A549 (cell line): ENCODE measurements around the gene MYH9. TPM values are rescaled to one million over a fixed set of nuclear protein-coding genes. Genes with fewer than 3 reads are reported as not detected.

Experiments
- ATAC-seq, 2 experiments: fragments of 200-7000 bp in 1 of 2; fragments of >200 bp in 1 of 2; cut with Nextera tagmentation in 1 of 2; cut with Tn5 transposase in 1 of 2; 3 replicates each; pipeline versions ENCODE4 v1.8.0 to v1.9.1; 2018 to 2020; ENCODE audit warnings: mild to moderate bottlenecking in 1 of 2, moderate library complexity in 1 of 2
- CTCF ChIA-PET: fragments of 300-600 bp; sonication (Branson Sonifier 250); formaldehyde crosslinking; extraction: SDS; loops from one replicate; lab custom pipeline; 2021; ENCODE audit warnings: antibody characterized with exemption, inconsistent platforms; lab: Yijun Ruan, JAX
- POLR2A ChIA-PET: fragments of 350-600 bp; formaldehyde crosslinking; extraction: SDS; loops from one replicate; lab custom pipeline; 2021; ENCODE audit warnings: antibody characterized with exemption, inconsistent platforms; lab: Yijun Ruan, JAX
- DNase-seq, 2 experiments: peaks; one replicate each; pipeline versions ENCODE4 v3.0.0 to v3.0.0-alpha.2; 2011 to 2016; ENCODE audit warnings: low read depth in 1 of 2, low spot score in 1 of 2
- FAIRE-seq: peaks from 2 replicates; lab custom pipeline; 2011; peaks lifted over from hg19 to GRCh38; lab: Jason Lieb, UNC
- H3K27ac ChIP-seq, 2 experiments: fragments of >200 bp; sonication (Bioruptor Twin); formaldehyde crosslinking; 3 replicates each; pipeline ENCODE4 v1.5.1; 2016 to 2017
- H3K4me1 ChIP-seq: fragments of >200 bp; sonication (Bioruptor Twin); formaldehyde crosslinking; 3 replicates; pipeline ENCODE4 v1.6.1; 2016
- H3K4me2 ChIP-seq: fragments of >200 bp; sonication (Bioruptor Twin); formaldehyde crosslinking; 3 replicates; pipeline ENCODE4 v1.6.1; 2016
- H3K4me3 ChIP-seq: fragments of >200 bp; sonication (Bioruptor Twin); formaldehyde crosslinking; 3 replicates; pipeline ENCODE4 v1.5.1; 2016
- H3K9me3 ChIP-seq: fragments of >200 bp; sonication (Bioruptor Twin); formaldehyde crosslinking; 3 replicates; pipeline ENCODE4 v1.6.1; 2016
- BHLHE40 ChIP-seq: IDR thresholded peaks from 2 replicates; pipeline ENCODE4 v1.6.1; 2012; ENCODE audit warnings: low read depth, low read length, inconsistent platforms
- CHD4 ChIP-seq: fragments of 200-600 bp; sonication (generic); IDR thresholded peaks from 2 replicates; pipeline ENCODE4 v1.6.1; 2016; ENCODE audit warnings: antibody characterized with exemption, mild to moderate bottlenecking, borderline replicate concordance
- E2F6 ChIP-seq: IDR thresholded peaks from 2 replicates; pipeline ENCODE4 v1.6.1; 2012; ENCODE audit warnings: low read depth, borderline replicate concordance
- EHF ChIP-seq: fragments of 250-450 bp; sonication (Bioruptor Pico); IDR thresholded peaks from 2 replicates; pipeline ENCODE4 v1.5.0; 2020; ENCODE audit warnings: mild to moderate bottlenecking
- EHMT2 ChIP-seq: fragments of 200-600 bp; sonication (generic); IDR thresholded peaks from 2 replicates; pipeline ENCODE4 v1.6.1; 2016; ENCODE audit warnings: antibody characterized with exemption, low read depth, mild to moderate bottlenecking, moderate library complexity
- ESRRA ChIP-seq: fragments of 150-350 bp; IDR thresholded peaks from 2 replicates; pipeline ENCODE4 v1.6.1; 2014; ENCODE audit warnings: mild to moderate bottlenecking, low read length, borderline replicate concordance
- HES2 ChIP-seq: fragments of >200 bp; sonication (Bioruptor Twin); formaldehyde crosslinking; IDR thresholded peaks from 2 replicates; pipeline ENCODE4 v1.6.1; 2016
- HOXB13 ChIP-seq: fragments of 250-450 bp; sonication (Bioruptor Pico); IDR thresholded peaks from 2 replicates; pipeline ENCODE4 v1.5.0; 2020; ENCODE audit warnings: low read depth, mild to moderate bottlenecking, moderate library complexity
- JUN ChIP-seq, 2 experiments: fragments of >200 bp; sonication (Bioruptor Twin); formaldehyde crosslinking; IDR thresholded peaks; 2 replicates in 1 of 2; 3 replicates in 1 of 2; pipeline ENCODE4 v1.6.1; 2016 to 2017
- KDM1A ChIP-seq: fragments of 200-600 bp; sonication (generic); IDR thresholded peaks from 2 replicates; pipeline ENCODE4 v1.6.1; 2016; ENCODE audit warnings: low read depth, mild to moderate bottlenecking
- KDM5A ChIP-seq: fragments of 200-600 bp; sonication (generic); IDR thresholded peaks from 2 replicates; pipeline ENCODE4 v1.6.1; 2016; ENCODE audit warnings: antibody characterized with exemption, mild to moderate bottlenecking
- MAX ChIP-seq: IDR thresholded peaks from 2 replicates; pipeline ENCODE4 v1.6.1; 2012
- MAZ ChIP-seq: fragments of 150-350 bp; IDR thresholded peaks from 2 replicates; pipeline ENCODE4 v1.6.1; 2014; ENCODE audit warnings: antibody characterized with exemption, low read depth, low read length, borderline replicate concordance
- MYC ChIP-seq: IDR thresholded peaks from 2 replicates; pipeline ENCODE4 v1.6.1; 2012; ENCODE audit warnings: mild to moderate bottlenecking, inconsistent platforms, low read length, improper control_type of control experiment, borderline replicate concordance
- NFE2L2 ChIP-seq: fragments of 150-350 bp; conservative IDR thresholded peaks from 2 replicates; pipeline ENCODE4 v1.6.1; 2014; ENCODE audit warnings: low read length
- NPAS2 ChIP-seq: fragments of 250-450 bp; sonication (Bioruptor Pico); IDR thresholded peaks from 2 replicates; pipeline ENCODE4 v1.8.0; 2022; ENCODE audit warnings: mild to moderate bottlenecking, moderate library complexity, borderline replicate concordance
- PHF8 ChIP-seq: fragments of 200-600 bp; sonication (generic); IDR thresholded peaks from 2 replicates; pipeline ENCODE4 v1.6.1; 2016; ENCODE audit warnings: low read depth, mild to moderate bottlenecking, antibody characterized with exemption, moderate library complexity, borderline replicate concordance
- RARB ChIP-seq: fragments of 250-450 bp; sonication (Bioruptor Pico); IDR thresholded peaks from 2 replicates; pipeline ENCODE4 v1.8.0; 2021; ENCODE audit warnings: mild to moderate bottlenecking, moderate library complexity
- RCOR1 ChIP-seq: fragments of 150-350 bp; IDR thresholded peaks from 2 replicates; pipeline ENCODE4 v1.6.1; 2014; ENCODE audit warnings: antibody characterized with exemption, low read length, low read depth
- RFX5 ChIP-seq: fragments of 450-650 bp; IDR thresholded peaks from 2 replicates; pipeline ENCODE4 v1.7.1; 2014; ENCODE audit warnings: antibody characterized with exemption, mild to moderate bottlenecking, moderate library complexity
- RNF2 ChIP-seq: fragments of 200-600 bp; sonication (generic); IDR thresholded peaks from 2 replicates; pipeline ENCODE4 v1.6.1; 2016; ENCODE audit warnings: low read depth, mild to moderate bottlenecking, antibody characterized with exemption, moderate library complexity, borderline replicate concordance
- SMC3 ChIP-seq: fragments of >200 bp; sonication (Bioruptor Twin); formaldehyde crosslinking; IDR thresholded peaks from 3 replicates; pipeline ENCODE4 v1.6.1; 2018; ENCODE audit warnings: inconsistent platforms
- SREBF2 ChIP-seq: fragments of 450-650 bp; IDR thresholded peaks from 2 replicates; pipeline ENCODE4 v1.6.1; 2014; ENCODE audit warnings: mild to moderate bottlenecking, moderate library complexity
- ZSCAN20 ChIP-seq: fragments of 250-450 bp; sonication (Bioruptor Pico); IDR thresholded peaks from 2 replicates; pipeline ENCODE4 v1.8.0; 2022; ENCODE audit warnings: mild to moderate bottlenecking, moderate library complexity
- WGBS: methylation state at CpG from one replicate; pipeline ENCODE4 v1.1.6; 2017; ENCODE audit errors: missing lambda C conversion rate; 5-methylcytosine and 5-hydroxymethylcytosine counted together
- polyA plus RNA-seq, 4 experiments: library from polyadenylated mRNA; depleted of rRNA in 3 of 4; stranded (reverse); fragments of >200 nt; fragmentation: RNase III in 1 of 4; extraction: RNeasy Plus Mini Kit Qiagen cat#74134 plus additional on column Dnase treatment in 1 of 4; gene quantifications; 2 replicates in 3 of 4; 3 replicates in 1 of 4; pipeline ENCODE4 v1.2.3, GENCODE V29; 2011 to 2017
- TF ChIP-seq, protein P1 (sequence below): fragments of 250-450 bp; sonication (Bioruptor Pico); IDR thresholded peaks from 2 replicates; pipeline ENCODE4 v1.5.0; 2020; ENCODE audit warnings: low read depth, mild to moderate bottlenecking, moderate library complexity
- TF ChIP-seq, protein P2 (sequence below): fragments of 150-350 bp; IDR thresholded peaks from 2 replicates; pipeline ENCODE4 v1.6.1; 2014; ENCODE audit warnings: low read depth, mild to moderate bottlenecking, low read length
- TF ChIP-seq, protein P3 (sequence below): fragments of >200 bp; sonication (Bioruptor Twin); formaldehyde crosslinking; IDR thresholded peaks from 3 replicates; pipeline ENCODE4 v1.5.1; 2016
- TF ChIP-seq, protein P4 (sequence below): fragments of >200 bp; sonication (Bioruptor Twin); formaldehyde crosslinking; IDR thresholded peaks from 3 replicates; pipeline ENCODE4 v1.6.1; 2016
- TF ChIP-seq, protein P5 (sequence below): fragments of 200-600 bp; sonication (generic); IDR thresholded peaks from 2 replicates; pipeline ENCODE4 v1.6.1; 2016; ENCODE audit warnings: antibody characterized with exemption, mild to moderate bottlenecking, moderate library complexity

MYH9 gene
- polyA plus RNA-seq, 2 of the 4 experiments (the other 2 are of a cell fraction) = 92.1 to 158 TPM

- H3K27ac ChIP-seq = peak overlapping the region in 1 of 2 experiments; percentile 2; a peak in 1 of 6 replicates
- H3K9me3 ChIP-seq = no peaks in the 10 kb centered on the region
- ChIA-PET CTCF (interaction anchor here (0.7 to 5.6 kb wide), 18 partner anchors 10 to 207 kb away, joined by 3 to 86 read pairs (median 3); partner anchors contain the start of gene APOL2), POLR2A (no interaction called here)
- no peak overlapping the region for H3K4me3 ChIP-seq
- no peaks in the 10 kb centered on the region for H3K4me1 ChIP-seq
- H3K4me2 ChIP-seq = no peak overlapping the region
- 30% methylated on average over 12 of the region's 28 CpGs for WGBS
- DNase-seq (peak; percentile 68 to 71), FAIRE-seq (no peak), ATAC-seq (peak; percentile 81 to 90)
- TF ChIP-seq SREBF2 (no peak), NPAS2 (CRISPR knock-in tag) (no peak), NFE2L2 (no peak), MAX (0 out of 2 replicates have a peak, but pooled peaks have one; percentile 30), MAZ (no peak), EHMT2 (no peak), RNF2 (no peak), RARB (CRISPR knock-in tag) (no peak), KDM1A (no peak), RCOR1 (no peak), HOXB13 (no peak), EHF (CRISPR knock-in tag) (no peak), E2F6 (no peak), PHF8 (no peak), BHLHE40 (no peak), ZSCAN20 (CRISPR knock-in tag) (no peak), MYC (no peak), RFX5 (no peak), JUN (IDR thresholded peaks at IDR 0.05) (no peak), KDM5A (no peak), HES2 (no peak), SMC3 (peak; percentile 45), CHD4 (no peak), ESRRA (no peak)
- TF ChIP-seq, protein P1, sequence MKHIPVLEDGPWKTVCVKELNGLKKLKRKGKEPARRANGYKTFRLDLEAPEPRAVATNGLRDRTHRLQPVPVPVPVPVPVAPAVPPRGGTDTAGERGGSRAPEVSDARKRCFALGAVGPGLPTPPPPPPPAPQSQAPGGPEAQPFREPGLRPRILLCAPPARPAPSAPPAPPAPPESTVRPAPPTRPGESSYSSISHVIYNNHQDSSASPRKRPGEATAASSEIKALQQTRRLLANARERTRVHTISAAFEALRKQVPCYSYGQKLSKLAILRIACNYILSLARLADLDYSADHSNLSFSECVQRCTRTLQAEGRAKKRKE = no peak
- TF ChIP-seq, protein P2, sequence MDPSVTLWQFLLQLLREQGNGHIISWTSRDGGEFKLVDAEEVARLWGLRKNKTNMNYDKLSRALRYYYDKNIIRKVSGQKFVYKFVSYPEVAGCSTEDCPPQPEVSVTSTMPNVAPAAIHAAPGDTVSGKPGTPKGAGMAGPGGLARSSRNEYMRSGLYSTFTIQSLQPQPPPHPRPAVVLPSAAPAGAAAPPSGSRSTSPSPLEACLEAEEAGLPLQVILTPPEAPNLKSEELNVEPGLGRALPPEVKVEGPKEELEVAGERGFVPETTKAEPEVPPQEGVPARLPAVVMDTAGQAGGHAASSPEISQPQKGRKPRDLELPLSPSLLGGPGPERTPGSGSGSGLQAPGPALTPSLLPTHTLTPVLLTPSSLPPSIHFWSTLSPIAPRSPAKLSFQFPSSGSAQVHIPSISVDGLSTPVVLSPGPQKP = no peak
- TF ChIP-seq, protein P3, sequence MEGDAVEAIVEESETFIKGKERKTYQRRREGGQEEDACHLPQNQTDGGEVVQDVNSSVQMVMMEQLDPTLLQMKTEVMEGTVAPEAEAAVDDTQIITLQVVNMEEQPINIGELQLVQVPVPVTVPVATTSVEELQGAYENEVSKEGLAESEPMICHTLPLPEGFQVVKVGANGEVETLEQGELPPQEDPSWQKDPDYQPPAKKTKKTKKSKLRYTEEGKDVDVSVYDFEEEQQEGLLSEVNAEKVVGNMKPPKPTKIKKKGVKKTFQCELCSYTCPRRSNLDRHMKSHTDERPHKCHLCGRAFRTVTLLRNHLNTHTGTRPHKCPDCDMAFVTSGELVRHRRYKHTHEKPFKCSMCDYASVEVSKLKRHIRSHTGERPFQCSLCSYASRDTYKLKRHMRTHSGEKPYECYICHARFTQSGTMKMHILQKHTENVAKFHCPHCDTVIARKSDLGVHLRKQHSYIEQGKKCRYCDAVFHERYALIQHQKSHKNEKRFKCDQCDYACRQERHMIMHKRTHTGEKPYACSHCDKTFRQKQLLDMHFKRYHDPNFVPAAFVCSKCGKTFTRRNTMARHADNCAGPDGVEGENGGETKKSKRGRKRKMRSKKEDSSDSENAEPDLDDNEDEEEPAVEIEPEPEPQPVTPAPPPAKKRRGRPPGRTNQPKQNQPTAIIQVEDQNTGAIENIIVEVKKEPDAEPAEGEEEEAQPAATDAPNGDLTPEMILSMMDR = peak; percentile 65
- TF ChIP-seq, protein P4, sequence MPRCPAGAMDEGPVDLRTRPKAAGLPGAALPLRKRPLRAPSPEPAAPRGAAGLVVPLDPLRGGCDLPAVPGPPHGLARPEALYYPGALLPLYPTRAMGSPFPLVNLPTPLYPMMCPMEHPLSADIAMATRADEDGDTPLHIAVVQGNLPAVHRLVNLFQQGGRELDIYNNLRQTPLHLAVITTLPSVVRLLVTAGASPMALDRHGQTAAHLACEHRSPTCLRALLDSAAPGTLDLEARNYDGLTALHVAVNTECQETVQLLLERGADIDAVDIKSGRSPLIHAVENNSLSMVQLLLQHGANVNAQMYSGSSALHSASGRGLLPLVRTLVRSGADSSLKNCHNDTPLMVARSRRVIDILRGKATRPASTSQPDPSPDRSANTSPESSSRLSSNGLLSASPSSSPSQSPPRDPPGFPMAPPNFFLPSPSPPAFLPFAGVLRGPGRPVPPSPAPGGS = no peak
- TF ChIP-seq, protein P5, sequence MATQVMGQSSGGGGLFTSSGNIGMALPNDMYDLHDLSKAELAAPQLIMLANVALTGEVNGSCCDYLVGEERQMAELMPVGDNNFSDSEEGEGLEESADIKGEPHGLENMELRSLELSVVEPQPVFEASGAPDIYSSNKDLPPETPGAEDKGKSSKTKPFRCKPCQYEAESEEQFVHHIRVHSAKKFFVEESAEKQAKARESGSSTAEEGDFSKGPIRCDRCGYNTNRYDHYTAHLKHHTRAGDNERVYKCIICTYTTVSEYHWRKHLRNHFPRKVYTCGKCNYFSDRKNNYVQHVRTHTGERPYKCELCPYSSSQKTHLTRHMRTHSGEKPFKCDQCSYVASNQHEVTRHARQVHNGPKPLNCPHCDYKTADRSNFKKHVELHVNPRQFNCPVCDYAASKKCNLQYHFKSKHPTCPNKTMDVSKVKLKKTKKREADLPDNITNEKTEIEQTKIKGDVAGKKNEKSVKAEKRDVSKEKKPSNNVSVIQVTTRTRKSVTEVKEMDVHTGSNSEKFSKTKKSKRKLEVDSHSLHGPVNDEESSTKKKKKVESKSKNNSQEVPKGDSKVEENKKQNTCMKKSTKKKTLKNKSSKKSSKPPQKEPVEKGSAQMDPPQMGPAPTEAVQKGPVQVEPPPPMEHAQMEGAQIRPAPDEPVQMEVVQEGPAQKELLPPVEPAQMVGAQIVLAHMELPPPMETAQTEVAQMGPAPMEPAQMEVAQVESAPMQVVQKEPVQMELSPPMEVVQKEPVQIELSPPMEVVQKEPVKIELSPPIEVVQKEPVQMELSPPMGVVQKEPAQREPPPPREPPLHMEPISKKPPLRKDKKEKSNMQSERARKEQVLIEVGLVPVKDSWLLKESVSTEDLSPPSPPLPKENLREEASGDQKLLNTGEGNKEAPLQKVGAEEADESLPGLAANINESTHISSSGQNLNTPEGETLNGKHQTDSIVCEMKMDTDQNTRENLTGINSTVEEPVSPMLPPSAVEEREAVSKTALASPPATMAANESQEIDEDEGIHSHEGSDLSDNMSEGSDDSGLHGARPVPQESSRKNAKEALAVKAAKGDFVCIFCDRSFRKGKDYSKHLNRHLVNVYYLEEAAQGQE = no peak
Observed at GRCh38 chr22:36286096-36286957, 101.4 kb downstream of the MYH9 start.
